K562 (cell line): Measurements from ENCODE around the gene TMEM271. TPM values are rescaled to one million over a fixed set of nuclear protein-coding genes. Genes with fewer than 3 reads are reported as not detected.
A peak's percentile ranks its signal among the peaks of the same experiment; 100 is the strongest.

Source experiments
- ATAC-seq: fragments of 200-7000 bp; cut with Tn5 transposase; 3 replicates; pipeline ENCODE4 v1.9.1; 2020; ENCODE audit warnings: moderate library complexity
- BruUV-seq: library from RNA; stranded (reverse); fragments of 400-500 nt; replicated peaks from 2 replicates; lab custom pipeline; 2021; lab: Mats Ljungman, UMichigan
- CTCF ChIA-PET: fragments of 300-600 bp; formaldehyde crosslinking; extraction: SDS; loops from one replicate; lab custom pipeline; 2021; ENCODE audit warnings: low intra/inter-chr PET ratio; lab: Yijun Ruan, JAX
- POLR2A ChIA-PET: fragments of 300-600, 350-650 bp; sonication (Branson Sonifier 250); formaldehyde crosslinking; extraction: SDS; loops from one replicate; lab custom pipeline; 2021; ENCODE audit warnings: antibody characterized with exemption, inconsistent platforms; lab: Yijun Ruan, JAX
- DNase-seq, 4 experiments: peaks; one replicate each; pipeline versions ENCODE4 v3.0.0 to v3.0.0-alpha.2; 2011 to 2018; ENCODE audit warnings: low spot score in 3 of 4, mixed read lengths in 3 of 4; ENCODE audit errors: extremely low read depth in 1 of 4
- FAIRE-seq: peaks from 2 replicates; lab custom pipeline; 2011; peaks lifted over from hg19 to GRCh38; lab: Jason Lieb, UNC
- H2AFZ ChIP-seq: 2 replicates; pipeline ENCODE4 v1.6.0; 2011; ENCODE audit warnings: low read depth, low read length, control low read depth, inconsistent platforms
- H3K27ac ChIP-seq: fragments of 200-600 bp; 3 replicates; pipeline ENCODE4 v1.8.0; 2011; ENCODE audit warnings: low read depth, mild to moderate bottlenecking, control low read depth, inconsistent platforms, low read length, moderate library complexity, mixed read lengths; ENCODE audit errors: extremely low read depth
- H3K27me3 ChIP-seq, 2 experiments: fragments of 300-600 bp in 1 of 2; 2 replicates in 1 of 2; 3 replicates in 1 of 2; pipeline versions ENCODE4 v1.6.0 to v1.8.0; 2011; ENCODE audit warnings: inconsistent platforms in 2 of 2, low read length in 2 of 2, mild to moderate bottlenecking in 1 of 2, mixed read lengths in 1 of 2, moderate library complexity in 1 of 2; ENCODE audit not compliant: control insufficient read depth in 2 of 2, insufficient read depth in 2 of 2
- H3K36me3 ChIP-seq: fragments of 300-600 bp; 3 replicates; pipeline ENCODE4 v1.8.0; 2011; ENCODE audit warnings: mild to moderate bottlenecking, low read length, inconsistent platforms; ENCODE audit not compliant: control insufficient read depth, insufficient read depth
- H3K4me1 ChIP-seq, 2 experiments: fragments of 200-600 bp in 1 of 2; replicated peaks in 1 of 2; 2 replicates in 1 of 2; 3 replicates in 1 of 2; pipeline versions ENCODE4 v1.5.1 to v1.8.0; 2011; ENCODE audit warnings: inconsistent platforms in 2 of 2, low read length in 2 of 2, mild to moderate bottlenecking in 1 of 2, mixed read lengths in 1 of 2, moderate library complexity in 1 of 2; ENCODE audit not compliant: control insufficient read depth in 2 of 2, insufficient read depth in 2 of 2
- H3K4me2 ChIP-seq: 2 replicates; pipeline ENCODE4 v1.6.1; 2011; ENCODE audit warnings: low read length, control low read depth, inconsistent platforms, mixed read lengths; ENCODE audit not compliant: insufficient read depth
- H3K4me3 ChIP-seq: fragments of 200-600 bp; sonication (generic), shearing (Covaris generic); 2 replicates; pipeline ENCODE4 v1.5.1; 2016; ENCODE audit warnings: control low read depth, inconsistent platforms
- H3K79me2 ChIP-seq: fragments of 200-600 bp; 3 replicates; pipeline ENCODE4 v1.8.0; 2011; ENCODE audit warnings: low read length, inconsistent platforms; ENCODE audit not compliant: control insufficient read depth, insufficient read depth
- H3K9ac ChIP-seq, 2 experiments: 2 replicates each; pipeline versions ENCODE4 v1.6.0 to v1.6.1; 2011; ENCODE audit warnings: low read depth in 2 of 2, low read length in 2 of 2, control low read depth in 1 of 2, inconsistent platforms in 1 of 2, mild to moderate bottlenecking in 1 of 2, mixed read lengths in 1 of 2; ENCODE audit not compliant: insufficient read depth in 1 of 2
- H3K9me1 ChIP-seq: one replicate; pipeline ENCODE4 v1.6.0; 2011; ENCODE audit warnings: inconsistent platforms, mild to moderate bottlenecking, low read length, moderate library complexity; ENCODE audit not compliant: control insufficient read depth, insufficient read depth
- H3K9me3 ChIP-seq: replicated peaks from 2 replicates; pipeline ENCODE4 v1.5.1; 2011; ENCODE audit warnings: low read depth, low read length, inconsistent platforms; ENCODE audit not compliant: control insufficient read depth, insufficient read depth
- H4K20me1 ChIP-seq: replicated peaks from 2 replicates; pipeline ENCODE4 v1.6.1; 2011; ENCODE audit warnings: low read length, inconsistent platforms, mixed read lengths; ENCODE audit not compliant: control insufficient read depth, insufficient read depth
- C11orf30 ChIP-seq: fragments of 450-650 bp; IDR thresholded peaks from 2 replicates; pipeline ENCODE4 v1.6.1; 2016; ENCODE audit warnings: low read depth, mild to moderate bottlenecking
- MAFF ChIP-seq: IDR thresholded peaks from 2 replicates; pipeline ENCODE4 v1.6.1; 2012; ENCODE audit warnings: low read length, improper control_type of control experiment
- MAFG ChIP-seq: fragments of 450-650 bp; conservative IDR thresholded peaks from 2 replicates; pipeline ENCODE4 v1.6.1; 2016; ENCODE audit warnings: missing genetic modification characterization, missing compliant biosample characterization
- MAFK ChIP-seq: IDR thresholded peaks from 2 replicates; pipeline ENCODE4 v1.6.1; 2011; ENCODE audit warnings: low read length, improper control_type of control experiment
- TCF7 ChIP-seq: sonication (generic); IDR thresholded peaks from 2 replicates; pipeline ENCODE4 v1.6.1; 2016; ENCODE audit warnings: antibody characterized with exemption, borderline replicate concordance
- ZNF175 ChIP-seq: fragments of 200-800 bp; sonication (Bioruptor generic); IDR thresholded peaks from 2 replicates; pipeline ENCODE4 v1.6.1; 2016; ENCODE audit warnings: low read depth, mild to moderate bottlenecking, missing genetic modification characterization, missing compliant biosample characterization
- ZNF316 ChIP-seq: fragments of 450-650 bp; IDR thresholded peaks from 2 replicates; pipeline ENCODE4 v1.6.1; 2016
- WGBS: fragments of 100-300 bp; shearing (Covaris generic); methylation state at CpG from one replicate; pipeline ENCODE4 v1.1.6; 2016; ENCODE audit warnings: low coverage, mixed read lengths; ENCODE audit not compliant: insufficient coverage; ENCODE audit errors: missing lambda C conversion rate; 5-methylcytosine and 5-hydroxymethylcytosine counted together
- in situ Hi-C: fragments of 300-500 bp; cut with MboI; formaldehyde crosslinking; loops from 4 replicates; pipeline ENCODE4 v1.15.0; 2018; ENCODE audit warnings: inconsistent platforms, mixed read lengths
- intact Hi-C: fragments of 100-400 bp; cut with micrococcal nuclease; formaldehyde crosslinking; loops from 2 replicates; pipeline ENCODE4 v1.14.2; 2022
- polyA plus RNA-seq, 8 experiments: library from polyadenylated mRNA; depleted of rRNA in 4 of 8; stranded (reverse) in 5 of 8; unstranded in 3 of 8; fragments of >200 nt; fragmentation: Nextera tagmentation in 2 of 8; fragmentation: Illumina TruSeq in 1 of 8; extraction: Ambion mirVana in 2 of 8; extraction: Trizol in 1 of 8; gene quantifications; 2 replicates each; pipeline versions ENCODE4 v1.2.1 to v1.2.3, GENCODE V29; 2011 to 2014; ENCODE audit warnings: inconsistent platforms in 1 of 8, missing spikeins in 1 of 8
- total RNA-seq, 7 experiments: library from RNA; depleted of rRNA in 6 of 7; stranded (reverse); fragments of >200 nt in 6 of 7; fragmentation: Illumina TruSeq in 2 of 7; extraction: Trizol in 2 of 7; gene quantifications; 2 replicates each; pipeline versions ENCODE4 v1.2.1 to v1.2.3, GENCODE V29; 2011 to 2021; ENCODE audit warnings: low replicate concordance in 1 of 7

The TMEM271 gene
- total and polyA plus RNA-seq, 9 of the 15 experiments (the other 6 are each of a cell fraction or from before 2014, with no cell fraction given) = not detected

DNA sequence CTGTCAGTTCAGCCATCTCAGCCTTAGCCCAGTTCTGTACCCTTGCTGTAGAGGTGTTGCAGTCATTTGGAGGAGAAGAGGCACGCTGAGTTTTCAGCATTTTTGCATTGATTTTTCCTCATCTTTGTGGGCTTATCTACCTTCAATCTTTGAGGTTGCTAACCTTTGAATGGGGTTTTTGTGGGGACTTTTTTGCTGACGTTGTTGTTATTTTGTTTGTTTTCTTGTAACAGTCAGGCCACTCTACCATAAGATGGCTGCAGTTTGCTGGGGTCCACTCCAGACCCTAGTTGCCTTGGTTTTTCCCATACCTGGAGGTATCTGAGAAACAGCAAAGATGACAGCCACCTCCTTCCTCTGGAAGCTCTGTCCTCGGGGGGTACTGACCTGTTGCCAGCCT, 22.8 kb upstream of the TMEM271 start:
- ATAC-seq (no peak), FAIRE-seq (no peak)
- TF ChIP-seq C11orf30 (peak; percentile 81), ZNF175 (no peak), ZNF316 (peak; percentile 90), MAFK (peak; percentile 81), MAFG (peak; percentile 71), MAFF (peak; percentile 82), TCF7 (no peak)
- TF ChIP-seq, all 486 proteins: peak for 5
- no peak overlapping the region for H3K9ac ChIP-seq
- H3K9me1 ChIP-seq = no peaks in the 10 kb centered on the region
- WGBS = 2% methylated on average over 3 of the region's 3 CpGs
- no peaks in the 10 kb centered on the region for H3K36me3 ChIP-seq
- intact Hi-C loops = no loop called here
- H2AFZ ChIP-seq = no peak overlapping the region
- H3K4me3 ChIP-seq = no peak overlapping the region
- H3K79me2 ChIP-seq = no peaks in the 10 kb centered on the region
- no TSS peak for BruUV-seq
- no peak for DNase-seq
- H3K27me3 ChIP-seq = peaks cover 2 to 30% of the 10 kb centered on the region in 2 experiments; a peak in 2 of 5 replicates
- H3K4me1 ChIP-seq = peaks cover 0 to 8% of the 10 kb centered on the region in 2 experiments; a peak in 2 of 5 replicates
- no peak overlapping the region for H3K4me2 ChIP-seq
- ChIA-PET POLR2A (interaction anchor here (0.6 kb wide), 1 partner anchor 180 kb away, joined by 3 read pairs; no protein-coding TSS in a partner anchor), CTCF (no interaction called here)
- in situ Hi-C loops = no loop called here
- no peaks in the 10 kb centered on the region for H4K20me1 ChIP-seq
- H3K9me3 ChIP-seq = no peaks in the 10 kb centered on the region
- H3K27ac ChIP-seq = no peak overlapping the region
